ENCODE results near the gene ANTXR1.

ANTXR1 gene

DNA sequence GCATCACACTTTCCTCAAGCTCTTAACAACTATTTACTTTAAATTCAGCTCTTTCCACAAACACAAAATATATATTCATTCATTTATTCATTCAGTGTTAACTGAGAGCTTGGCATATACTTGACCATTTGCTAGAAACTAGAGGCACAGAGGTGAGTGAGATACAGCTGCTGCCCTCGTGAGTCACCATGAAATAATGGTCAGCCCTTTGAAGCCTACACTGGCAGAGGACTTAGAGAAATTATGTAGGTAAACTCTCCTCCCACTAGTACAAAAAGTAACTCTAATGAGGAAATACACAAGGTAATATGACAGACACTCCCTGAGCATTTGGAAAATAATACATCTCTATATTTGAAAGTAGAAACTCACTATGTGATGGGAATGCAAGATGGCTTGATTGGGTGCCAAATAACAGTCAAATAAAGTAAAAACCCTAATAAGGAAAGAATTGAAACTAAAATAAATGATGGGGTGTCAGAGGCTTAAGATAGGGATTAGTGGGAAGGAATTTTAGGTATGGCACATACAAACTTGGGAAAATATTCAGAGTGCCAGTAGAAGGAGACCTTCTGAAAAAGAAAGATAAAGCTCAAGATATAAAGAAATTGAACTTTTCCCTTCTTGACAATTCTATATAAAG is 61.1 kb downstream of the ANTXR1 start:
- no peak for DNase-seq (ENCODE audit: low read depth in 2 of 2)

- DNase-seq (ENCODE audit: low read depth in 2 of 2): no peak
Observed at GRCh38 chr2:69074918-69075317, 61.9 kb downstream of the ANTXR1 start.

- DNase-seq (ENCODE audit: low read depth in 2 of 2): no peak
Observed at GRCh38 chr2:69075486-69075885, 62.5 kb downstream of the ANTXR1 start.

GRCh38 chr2:69076601-69077000 is 63.6 kb downstream of the ANTXR1 start:
- no peak for DNase-seq (ENCODE audit: low read depth in 2 of 2)

DNA sequence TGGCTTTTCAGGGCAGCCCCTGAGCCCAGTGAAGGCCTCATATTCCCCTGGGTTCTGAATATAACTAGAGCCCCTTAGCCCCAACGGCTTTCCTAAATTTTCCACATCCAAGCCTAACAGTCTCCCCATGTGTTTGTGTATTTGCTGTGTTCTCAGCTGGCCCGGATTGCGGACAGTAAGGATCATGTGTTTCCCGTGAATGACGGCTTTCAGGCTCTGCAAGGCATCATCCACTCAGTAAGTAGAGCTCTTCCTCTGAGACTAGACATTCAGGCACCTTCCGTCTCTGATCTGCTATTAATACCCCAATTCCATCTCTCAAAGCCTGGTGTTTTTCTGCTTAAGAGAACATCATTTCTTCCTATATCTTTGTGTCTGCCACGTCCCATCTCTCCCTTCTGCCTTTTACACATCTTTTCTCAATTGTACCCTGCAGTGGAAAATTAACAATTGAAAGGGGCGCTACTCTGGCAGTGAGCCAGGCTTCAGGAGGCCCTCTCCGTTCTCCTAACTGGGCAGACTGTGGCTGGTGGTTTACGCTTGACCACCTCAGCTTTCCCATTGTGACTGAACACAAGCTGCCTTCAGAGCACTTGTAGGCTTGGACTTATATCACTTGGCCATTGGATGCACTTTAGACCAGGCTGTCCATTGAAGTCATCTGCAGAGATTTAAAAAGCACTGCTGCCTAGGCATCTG is 64.4 kb downstream of the ANTXR1 start:
- no peak for DNase-seq (ENCODE audit: low read depth in 2 of 2)

- no peak for DNase-seq (ENCODE audit: low read depth in 2 of 2)
Observed at GRCh38 chr2:69080071-69080470, 67.1 kb downstream of the ANTXR1 start.

GRCh38 chr2:69081001-69081580 is 68.1 kb downstream of the ANTXR1 start:
- no peak for DNase-seq (ENCODE audit: low read depth in 2 of 2)

- no peak for DNase-seq (ENCODE audit: low read depth in 2 of 2)
Observed at GRCh38 chr2:69081757-69082156, 68.8 kb downstream of the ANTXR1 start.

DNA sequence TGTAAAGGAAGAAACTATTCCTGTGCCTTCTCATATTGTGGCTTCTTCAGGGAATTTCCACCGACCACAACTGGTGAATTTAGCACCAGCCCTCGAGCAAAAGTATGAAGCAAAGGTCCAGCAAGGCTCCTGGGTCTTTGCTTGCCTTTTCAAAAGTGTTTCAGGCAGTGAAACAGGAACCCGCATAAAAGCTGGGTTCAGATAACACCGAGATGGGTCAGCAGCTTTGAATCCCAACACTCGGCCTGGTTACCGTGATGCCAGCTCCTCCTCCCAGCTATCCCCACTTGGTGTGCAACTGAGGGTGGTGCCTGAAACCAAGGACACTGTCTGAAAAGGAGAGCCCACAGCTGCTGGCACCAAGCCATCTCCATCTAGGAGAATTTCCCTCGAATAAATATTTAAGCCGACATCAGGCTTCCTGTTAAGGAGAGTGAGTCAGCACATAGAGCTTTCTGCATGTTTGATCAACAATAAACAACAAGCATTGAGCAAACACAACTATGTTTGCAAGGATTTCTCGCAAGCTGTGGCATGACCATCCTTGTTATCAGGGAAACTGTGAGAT is 69.5 kb downstream of the ANTXR1 start:
- no peak for DNase-seq (ENCODE audit: low read depth in 2 of 2)

DNA sequence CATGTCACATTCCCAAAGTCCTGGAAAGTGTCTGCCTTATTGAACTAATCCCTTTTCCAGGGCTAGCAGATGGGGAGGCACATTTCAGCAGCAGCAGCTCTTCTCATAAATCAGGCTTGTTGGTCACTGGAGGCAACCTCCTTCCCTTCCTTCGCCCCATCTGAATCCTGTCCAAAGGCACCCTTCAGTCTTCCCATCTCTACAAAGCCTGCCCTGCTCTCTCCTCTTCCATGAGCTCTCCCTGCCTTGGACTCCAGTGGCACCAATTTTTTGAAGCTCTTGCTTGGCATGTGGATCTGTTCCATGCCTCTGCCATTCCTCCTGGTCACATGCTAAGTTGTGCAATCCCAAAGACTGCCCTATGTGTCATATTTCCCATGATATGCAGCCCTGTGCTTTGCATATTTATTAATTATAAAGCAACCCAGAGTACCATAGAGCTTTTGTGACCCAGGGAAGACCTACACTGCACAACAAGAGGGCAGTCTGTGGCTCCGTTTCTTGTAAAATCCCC is 70.3 kb downstream of the ANTXR1 start:
- no peak for DNase-seq (ENCODE audit: low read depth in 2 of 2)

GRCh38 chr2:69084492-69084891 is 71.5 kb downstream of the ANTXR1 start:
- DNase-seq (ENCODE audit: low read depth in 2 of 2): no peak

GRCh38 chr2:69086466-69086865 is 73.5 kb downstream of the ANTXR1 start:
- no peak for DNase-seq (ENCODE audit: low read depth in 2 of 2)

DNA sequence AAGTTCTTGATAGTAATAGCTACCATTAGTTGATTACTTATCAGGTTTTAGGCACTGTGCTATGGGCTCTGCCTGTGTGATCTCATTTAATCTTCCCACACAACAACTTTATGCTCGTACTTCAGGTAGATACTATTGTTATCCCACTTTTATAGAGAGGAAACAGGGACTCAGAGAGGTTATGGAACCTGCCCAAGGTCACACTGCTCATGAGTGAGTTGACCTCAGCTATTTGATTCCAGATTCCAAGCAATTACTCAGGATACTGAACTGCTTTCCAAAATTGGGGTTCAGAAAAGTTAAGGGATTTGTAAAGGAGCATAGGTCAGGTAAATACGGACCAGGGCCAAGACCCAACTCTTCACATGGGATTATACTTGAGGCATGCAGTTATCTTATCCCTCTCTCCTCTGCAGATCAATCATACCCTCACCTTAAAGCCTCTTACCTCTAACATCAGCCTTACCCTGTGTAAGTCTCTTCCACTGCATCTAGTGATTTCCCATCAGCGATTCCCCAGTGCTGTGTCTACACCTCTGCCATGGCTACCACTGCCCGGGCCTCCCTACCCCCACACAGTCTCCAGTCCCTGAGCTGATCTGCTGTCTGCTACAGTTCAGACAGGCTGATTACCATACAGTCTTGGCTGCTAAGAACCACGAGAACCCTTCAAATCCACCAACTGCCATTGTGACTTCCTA is 74.4 kb downstream of the ANTXR1 start:
- no peak for DNase-seq (ENCODE audit: low read depth in 2 of 2)

- no peak for DNase-seq (ENCODE audit: low read depth in 2 of 2)
Observed at GRCh38 chr2:69087912-69088240, 74.9 kb downstream of the ANTXR1 start.

- DNase-seq (ENCODE audit: low read depth in 2 of 2): no peak
Observed at GRCh38 chr2:69088466-69088865, 75.5 kb downstream of the ANTXR1 start.

DNA sequence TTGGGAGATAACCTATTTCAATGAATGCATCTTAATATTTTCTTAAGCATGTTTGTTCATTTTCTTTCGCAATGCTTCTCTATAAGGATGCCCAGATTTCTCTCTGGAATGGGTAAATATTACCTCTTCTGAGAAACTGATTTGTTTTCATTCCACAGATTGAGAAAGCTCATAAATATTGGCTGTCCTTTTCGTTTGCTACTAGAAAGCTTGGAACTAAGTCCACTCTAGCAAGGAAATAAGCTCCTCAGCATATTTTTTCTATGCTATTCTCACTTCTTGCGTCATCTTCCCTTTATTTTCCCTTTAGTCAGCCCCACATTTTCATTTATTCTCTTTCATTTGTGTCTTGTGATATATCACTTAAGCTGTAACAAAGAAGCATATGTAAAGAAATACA is 76.3 kb downstream of the ANTXR1 start:
- DNase-seq (ENCODE audit: low read depth in 2 of 2): no peak

DNA sequence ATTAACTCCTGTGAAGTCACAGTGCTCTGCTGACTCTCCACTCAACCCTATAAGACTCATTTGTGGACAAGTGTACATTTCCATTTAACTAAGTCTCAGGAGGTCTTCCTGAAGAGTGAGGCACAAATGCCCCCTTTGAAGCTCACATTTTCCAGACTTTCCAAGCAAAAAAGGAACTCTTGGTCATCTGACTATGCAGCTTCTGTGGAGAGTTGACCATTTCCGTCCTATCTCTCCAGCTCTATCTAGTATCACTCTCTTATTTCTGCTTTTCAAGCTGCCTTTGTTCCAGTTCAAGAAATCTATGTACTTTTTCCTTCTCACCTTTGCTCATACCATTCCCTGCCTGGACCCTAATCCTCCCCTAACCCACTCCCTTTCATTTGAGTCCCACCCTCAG is 77.0 kb downstream of the ANTXR1 start:
- no peak for DNase-seq (ENCODE audit: low read depth in 2 of 2)

DNA sequence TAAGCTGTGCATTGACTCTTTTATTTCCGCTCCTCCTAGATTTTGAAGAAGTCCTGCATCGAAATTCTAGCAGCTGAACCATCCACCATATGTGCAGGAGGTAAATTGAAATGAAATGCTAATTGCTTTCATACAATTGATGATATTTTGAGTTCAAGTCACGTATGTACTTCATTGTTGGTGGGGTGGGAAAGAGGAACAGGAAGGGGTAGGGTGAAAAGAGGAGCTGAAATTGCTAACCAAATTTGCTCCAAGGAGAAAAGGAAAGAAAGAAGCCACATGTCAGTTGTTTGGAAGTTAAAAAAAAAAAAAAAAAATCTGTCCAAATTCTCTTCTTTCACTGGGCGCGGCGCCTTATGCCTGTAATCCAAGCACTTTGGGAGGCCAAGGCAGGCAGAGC is 77.8 kb downstream of the ANTXR1 start:
- no peak for DNase-seq (ENCODE audit: low read depth in 2 of 2)

DNA sequence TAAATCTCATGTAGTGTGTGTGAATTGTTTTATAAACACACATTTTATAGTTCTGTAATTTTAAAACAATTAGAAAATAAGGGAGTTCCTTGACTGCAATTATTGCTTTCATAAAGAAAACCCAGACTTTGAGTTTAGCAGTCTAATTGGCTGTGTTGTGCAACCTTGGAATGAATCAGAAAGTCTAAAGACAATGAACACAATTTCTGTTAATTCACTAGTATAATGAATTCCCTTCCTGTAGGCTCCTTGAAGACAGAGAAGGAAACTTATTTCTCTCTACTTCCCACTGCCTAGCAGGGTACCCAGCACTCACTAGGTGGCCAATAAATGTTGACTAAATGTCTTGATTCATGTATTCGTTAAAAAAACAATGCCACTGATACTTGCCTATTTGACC is 79.9 kb downstream of the ANTXR1 start:
- DNase-seq (ENCODE audit: low read depth in 2 of 2): no peak

GRCh38 chr2:69095305-69095704 is 82.3 kb downstream of the ANTXR1 start:
- no peak for DNase-seq (ENCODE audit: low read depth in 2 of 2)

- DNase-seq (ENCODE audit: low read depth in 2 of 2): no peak
Observed at GRCh38 chr2:69096326-69097095, 83.5 kb downstream of the ANTXR1 start.

Measured in stimulated activated CD4-positive, alpha-beta T cell treated with anti-CD3 and anti-CD28 coated beads, Interleukin-1b, Interleukin-23, amount 100 ng/mL, for 1 hour (primary cell).